GM12878 (cell line): ENCODE measurements around the gene DCUN1D4. TPM values are rescaled to one million over a fixed set of nuclear protein-coding genes. Genes with fewer than 3 reads are reported as not detected.

Experiments used
- ATAC-seq: fragments of 200-7000 bp; cut with Tn5 transposase; 3 replicates; pipeline ENCODE4 v1.9.1; 2020; ENCODE audit warnings: mild to moderate bottlenecking, moderate library complexity
- BruUV-seq: library from RNA; stranded (reverse); fragments of 400-500 nt; replicated peaks from 2 replicates; lab custom pipeline; 2021; lab: Mats Ljungman, UMichigan
- CTCF ChIA-PET: fragments of 300-600 bp; sonication (Branson Sonifier 250); formaldehyde crosslinking; extraction: SDS; loops from one replicate; lab custom pipeline; 2021; ENCODE audit warnings: inconsistent platforms; lab: Yijun Ruan, JAX
- POLR2A ChIA-PET: fragments of 350-600 bp; formaldehyde crosslinking; extraction: SDS; loops from one replicate; lab custom pipeline; 2021; ENCODE audit warnings: inconsistent platforms; lab: Charles Lee
- RAD21 ChIA-PET: fragments of 300-600 bp; sonication (Branson Sonifier 250); formaldehyde crosslinking; loops from one replicate; lab custom pipeline; 2023; ENCODE audit warnings: antibody characterized with exemption; ENCODE audit not compliant: unreplicated experiment; lab: Charles Lee
- SMC1A ChIA-PET: fragments of 300-600 bp; sonication (Branson Sonifier 250); formaldehyde crosslinking; loops from one replicate; lab custom pipeline; 2023; ENCODE audit not compliant: unreplicated experiment, uncharacterized antibody; lab: Charles Lee
- DNase-seq: peaks from one replicate; pipeline ENCODE4 v3.0.0-alpha.2; 2011; ENCODE audit warnings: low read depth, low spot score
- FAIRE-seq: peaks from 3 replicates; lab custom pipeline; 2011; peaks lifted over from hg19 to GRCh38; lab: Jason Lieb, UNC
- H2AFZ ChIP-seq: 2 replicates; pipeline ENCODE4 v1.6.0; 2011; ENCODE audit warnings: low read depth, low read length, control low read depth; ENCODE audit not compliant: control insufficient read depth
- H3K27ac ChIP-seq: 2 replicates; pipeline ENCODE4 v1.5.1; 2011; ENCODE audit warnings: control low read depth; ENCODE audit not compliant: control insufficient read depth, insufficient read depth
- H3K27me3 ChIP-seq, 2 experiments: replicated peaks in 1 of 2; 2 replicates each; pipeline versions ENCODE4 v1.6.0 to v1.6.1; 2011; ENCODE audit warnings: low read length in 1 of 2; ENCODE audit not compliant: control insufficient read depth in 2 of 2, insufficient read depth in 2 of 2
- H3K36me3 ChIP-seq, 2 experiments: 2 replicates each; pipeline ENCODE4 v1.5.1; 2011; ENCODE audit warnings: low read length in 1 of 2; ENCODE audit not compliant: control insufficient read depth in 2 of 2, insufficient read depth in 2 of 2
- H3K4me1 ChIP-seq: 2 replicates; pipeline ENCODE4 v1.6.1; 2011; ENCODE audit warnings: mild to moderate bottlenecking, low read length, moderate library complexity, mixed read lengths; ENCODE audit not compliant: control insufficient read depth, insufficient read depth
- H3K4me2 ChIP-seq: 2 replicates; pipeline ENCODE4 v1.6.0; 2011; ENCODE audit warnings: control low read depth; ENCODE audit not compliant: control insufficient read depth, insufficient read depth
- H3K4me3 ChIP-seq: fragments of 200-600 bp; sonication (generic); 2 replicates; pipeline ENCODE4 v1.5.1; 2016
- H3K79me2 ChIP-seq: 2 replicates; pipeline ENCODE4 v1.6.0; 2011; ENCODE audit warnings: low read length; ENCODE audit not compliant: control insufficient read depth, insufficient read depth
- H3K9ac ChIP-seq: 2 replicates; pipeline ENCODE4 v1.8.0; 2011; ENCODE audit warnings: low read length, control low read depth, mixed read lengths; ENCODE audit not compliant: control insufficient read depth, insufficient read depth
- H3K9me3 ChIP-seq: replicated peaks from 3 replicates; pipeline ENCODE4 v1.5.1; 2011; ENCODE audit warnings: mild to moderate bottlenecking, low read length; ENCODE audit not compliant: control insufficient read depth, insufficient read depth
- H4K20me1 ChIP-seq: 2 replicates; pipeline ENCODE4 v1.6.0; 2011; ENCODE audit not compliant: control insufficient read depth, insufficient read depth
- BCL11A ChIP-seq: IDR thresholded peaks from 2 replicates; pipeline ENCODE4 v1.6.1; 2011; ENCODE audit warnings: low read depth, low read length
- CREM ChIP-seq: IDR thresholded peaks from 2 replicates; pipeline ENCODE4 v1.6.1; 2014; ENCODE audit warnings: antibody characterized with exemption, low read depth
- CUX1 ChIP-seq: IDR thresholded peaks from 2 replicates; pipeline ENCODE4 v1.6.1; 2012; ENCODE audit warnings: improper control_type of control experiment, low read depth, low read length; ENCODE audit not compliant: insufficient replicate concordance
- EGR1 ChIP-seq, 2 experiments: IDR thresholded peaks; 1 replicate in 1 of 2; 2 replicates in 1 of 2; pipeline ENCODE4 v1.6.1; 2011 to 2012; ENCODE audit warnings: low read depth in 2 of 2, low read length in 2 of 2, borderline replicate concordance in 1 of 2, mild to moderate bottlenecking in 1 of 2, moderate library complexity in 1 of 2
- FOXK2 ChIP-seq: fragments of 450-650 bp; IDR thresholded peaks from 2 replicates; pipeline ENCODE4 v1.6.1; 2017; ENCODE audit warnings: mild to moderate bottlenecking, moderate library complexity
- HDAC2 ChIP-seq: fragments of 200-600 bp; sonication (generic); IDR thresholded peaks from 2 replicates; pipeline ENCODE4 v1.6.1; 2017
- KDM1A ChIP-seq: fragments of 200-600 bp; sonication (generic); IDR thresholded peaks from 2 replicates; pipeline ENCODE4 v1.6.1; 2016; ENCODE audit warnings: borderline replicate concordance
- NFIC ChIP-seq: IDR thresholded peaks from 2 replicates; pipeline ENCODE4 v1.6.1; 2012; ENCODE audit warnings: low read depth, mild to moderate bottlenecking, inconsistent platforms, low read length, moderate library complexity
- NR2C2 ChIP-seq: IDR thresholded peaks from 2 replicates; pipeline ENCODE4 v1.6.1; 2011; ENCODE audit warnings: borderline replicate concordance, low read depth; ENCODE audit not compliant: control insufficient read depth, insufficient read length
- RCOR1 ChIP-seq: conservative IDR thresholded peaks from 2 replicates; pipeline ENCODE4 v1.6.1; 2012; ENCODE audit warnings: low read depth, low read length, improper control_type of control experiment
- RELB ChIP-seq: fragments of 450-650 bp; IDR thresholded peaks from 2 replicates; pipeline ENCODE4 v1.6.1; 2017; ENCODE audit warnings: low read depth, mild to moderate bottlenecking, moderate library complexity
- REST ChIP-seq: IDR thresholded peaks from 2 replicates; pipeline ENCODE4 v1.6.1; 2012; ENCODE audit warnings: mild to moderate bottlenecking, low read depth, low read length
- SMAD5 ChIP-seq: IDR thresholded peaks from 2 replicates; pipeline ENCODE4 v1.6.1; 2016; ENCODE audit warnings: antibody characterized with exemption, low read depth
- TBL1XR1 ChIP-seq: IDR thresholded peaks from 2 replicates; pipeline ENCODE4 v1.6.1; 2012; ENCODE audit warnings: low read depth, low read length, improper control_type of control experiment
- WGBS: methylation state at CpG from one replicate; pipeline ENCODE4 v1.1.6; 2016; ENCODE audit warnings: low lambda C conversion rate; ENCODE audit not compliant: insufficient replicate concordance, insufficient coverage; ENCODE audit errors: missing lambda C conversion rate; 5-methylcytosine and 5-hydroxymethylcytosine counted together
- in situ Hi-C: fragments of 300-500 bp; cut with MboI; formaldehyde crosslinking; loops from 9 replicates; pipeline ENCODE4 v1.14.3; 2018; ENCODE audit warnings: mixed read lengths
- intact Hi-C: fragments of 100-400 bp; cut with micrococcal nuclease; formaldehyde crosslinking; loops from one replicate; pipeline ENCODE4 v1.14.2; 2022; ENCODE audit not compliant: unreplicated experiment
- polyA plus RNA-seq, 11 experiments: library from polyadenylated mRNA; depleted of rRNA in 4 of 11; unstranded in 6 of 11; stranded (reverse) in 5 of 11; fragments of >200 nt; fragmentation: Nextera tagmentation in 4 of 11; fragmentation: Illumina TruSeq in 1 of 11; extraction: Ambion mirVana in 4 of 11; extraction: Trizol in 1 of 11; gene quantifications; 1 replicate in 1 of 11; 2 replicates in 10 of 11; pipeline versions ENCODE4 v1.2.1 to v1.2.3, GENCODE V29; 2011 to 2016; ENCODE audit warnings: inconsistent platforms in 2 of 11, missing spikeins in 2 of 11, low read depth in 1 of 11
- total RNA-seq, 4 experiments: library from RNA; depleted of rRNA in 3 of 4; stranded (reverse); fragments of >200 nt in 3 of 4; fragmentation: Illumina TruSeq in 1 of 4; extraction: Trizol in 1 of 4; gene quantifications; 2 replicates each; pipeline versions ENCODE4 v1.2.1 to v1.2.3, GENCODE V29; 2013 to 2021

DCUN1D4 gene
- total and polyA plus RNA-seq, 10 of the 15 experiments (the other 5 are each of a cell fraction or from before 2014, with no cell fraction given), result 7.1 to 62.6 (median 16.8) TPM

DNA sequence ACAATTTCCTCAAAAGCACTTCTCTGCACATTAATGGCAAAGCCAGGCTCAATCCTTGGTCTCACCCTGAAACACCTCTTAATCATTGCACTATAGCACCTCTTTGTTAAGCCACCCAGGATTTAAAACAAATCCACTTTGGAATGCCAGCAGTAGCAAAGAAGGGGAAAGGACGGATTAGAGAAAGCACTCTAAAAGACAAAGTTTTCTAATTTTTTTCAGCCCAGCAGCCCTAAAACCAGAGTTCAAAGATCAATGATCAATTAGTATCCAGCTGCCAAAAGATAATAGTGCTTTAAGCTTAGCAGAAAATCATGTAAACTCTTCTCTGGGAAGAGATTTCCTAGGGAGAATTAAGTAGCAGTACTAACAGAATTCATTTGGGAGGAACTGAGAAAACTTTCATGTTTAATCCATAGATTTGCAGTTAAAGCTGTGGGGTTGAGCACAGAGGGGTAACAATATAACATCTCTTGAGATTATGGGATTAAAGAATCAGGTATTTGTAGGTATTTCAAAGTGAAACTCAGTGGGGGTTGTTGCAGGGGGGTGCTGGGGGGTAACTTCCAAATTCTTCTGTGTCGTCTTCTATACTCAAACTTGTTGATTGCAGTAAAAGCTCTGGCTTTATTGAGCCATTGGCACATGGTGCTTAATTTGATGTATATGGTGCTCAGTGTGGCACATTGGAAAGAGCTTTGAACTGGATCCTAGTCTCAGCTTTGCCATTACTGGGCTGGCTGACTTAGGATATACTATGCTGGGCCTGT, 115.4 kb downstream of the DCUN1D4 start:
- CTCF ChIA-PET, result interaction anchor here (1.1 kb wide), 1 partner anchor 62 kb away, joined by 3 read pairs; no protein-coding TSS in a partner anchor
- TF ChIP-seq CREM (no peak), SMAD5 (no peak), EGR1 (IDR thresholded peaks at IDR 0.05; ENCODE audit: borderline replicate concordance in 1 of 2, low read depth in 2 of 2, low read length in 2 of 2) (no peak), TBL1XR1 (no peak), REST (no peak), NFIC (no peak), NR2C2 (no peak), RELB (no peak), BCL11A (no peak), FOXK2 (no peak), KDM1A (no peak), HDAC2 (no peak), CUX1 (no peak), RCOR1 (no peak)

More for the DNA sequence above, 115.4 kb downstream of the DCUN1D4 start:
- H3K36me3 ChIP-seq, result no peaks in the 10 kb centered on the region
- ChIA-PET POLR2A (no interaction called here), RAD21 (no interaction called here), SMC1A (interaction anchor here (1.1 kb wide), 1 partner anchor 73 kb away, joined by 3 read pairs; no protein-coding TSS in a partner anchor)
- H3K4me2 ChIP-seq, result no peak overlapping the region
- no peak overlapping the region for H3K4me3 ChIP-seq
- no peaks in the 10 kb centered on the region for H3K9me3 ChIP-seq
- no peak overlapping the region for H3K9ac ChIP-seq
- in situ Hi-C loops, result no loop called here
- DNase-seq (no peak), ATAC-seq (no peak), FAIRE-seq (no peak)
- no TSS peak for BruUV-seq
- H3K79me2 ChIP-seq, result no peaks in the 10 kb centered on the region
- H4K20me1 ChIP-seq, result no peaks in the 10 kb centered on the region
- no peaks in the 10 kb centered on the region for H3K27me3 ChIP-seq
- no peak overlapping the region for H2AFZ ChIP-seq
- 66% methylated on average over 2 of the region's 2 CpGs for WGBS
- no peaks in the 10 kb centered on the region for H3K4me1 ChIP-seq
- intact Hi-C loops, result no loop called here
- H3K27ac ChIP-seq, result no peak overlapping the region
